Putamen (tissue), 1 donor: ENCODE measurements around the gene MORN5.

ENCODE experiments used
- DNase-seq: peaks from one replicate; pipeline ENCODE4 v3.0.0-alpha.2; 2016; ENCODE audit warnings: low spot score

The MORN5 gene

DNA sequence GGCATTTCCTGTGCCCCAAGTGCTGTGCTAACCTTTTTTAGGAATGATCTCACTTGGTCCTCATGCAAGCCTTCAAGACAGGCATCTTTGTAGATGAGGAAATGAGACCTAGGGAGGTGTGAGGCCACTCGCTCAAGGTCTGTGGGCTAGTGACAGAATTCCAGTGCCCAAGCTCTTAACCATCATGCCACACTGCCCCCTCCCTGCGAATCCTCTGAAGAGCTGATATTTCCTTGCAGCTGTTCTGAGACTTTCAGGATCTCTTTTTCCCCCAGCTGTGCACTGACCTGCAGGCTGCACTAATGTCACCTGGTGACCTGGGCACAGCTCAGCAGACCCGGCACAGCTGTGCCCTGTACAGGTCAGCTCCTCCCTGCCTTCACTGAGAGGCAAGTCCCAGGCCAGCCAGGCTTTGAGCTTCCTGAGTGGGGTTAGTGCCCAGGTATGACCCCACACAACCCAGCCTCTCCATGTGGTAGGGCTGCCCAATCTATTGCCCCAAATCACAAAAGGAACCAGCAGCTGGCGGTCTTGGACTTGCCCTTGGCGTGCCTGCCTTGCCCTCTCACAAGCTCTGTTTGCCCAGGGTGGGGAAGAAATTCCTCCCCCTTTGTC is 32.7 kb downstream of the MORN5 start:
- DNase-seq, result no peak

DNA sequence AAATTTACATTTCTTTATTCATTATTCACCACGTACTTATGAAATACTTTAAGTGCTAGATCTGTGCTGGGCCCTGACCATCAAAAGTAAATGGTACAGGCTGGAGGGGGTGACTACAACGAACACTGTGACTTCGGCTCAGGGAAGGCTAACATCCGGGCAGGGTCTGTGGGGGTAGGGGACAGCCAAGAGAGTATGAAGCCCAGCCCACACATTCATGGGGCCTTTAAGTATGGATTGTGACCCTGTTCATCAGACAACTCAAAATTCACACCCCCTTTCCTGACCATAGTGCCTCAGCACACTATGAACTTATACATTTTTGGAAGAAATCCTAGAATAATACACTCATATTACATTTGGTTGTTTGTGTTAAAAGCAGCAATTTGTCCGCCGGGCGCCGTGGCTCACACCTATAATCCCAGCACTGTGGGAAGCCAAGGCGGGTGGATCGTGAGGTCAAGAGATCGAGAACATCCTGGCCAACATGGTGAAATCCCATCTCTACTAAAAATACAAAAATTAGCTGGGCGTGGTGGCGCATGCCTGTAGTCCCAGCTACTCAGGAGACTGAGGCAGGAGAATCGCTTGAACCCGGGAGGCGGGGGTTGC is 33.3 kb downstream of the MORN5 start:
- DNase-seq, result no peak

DNA sequence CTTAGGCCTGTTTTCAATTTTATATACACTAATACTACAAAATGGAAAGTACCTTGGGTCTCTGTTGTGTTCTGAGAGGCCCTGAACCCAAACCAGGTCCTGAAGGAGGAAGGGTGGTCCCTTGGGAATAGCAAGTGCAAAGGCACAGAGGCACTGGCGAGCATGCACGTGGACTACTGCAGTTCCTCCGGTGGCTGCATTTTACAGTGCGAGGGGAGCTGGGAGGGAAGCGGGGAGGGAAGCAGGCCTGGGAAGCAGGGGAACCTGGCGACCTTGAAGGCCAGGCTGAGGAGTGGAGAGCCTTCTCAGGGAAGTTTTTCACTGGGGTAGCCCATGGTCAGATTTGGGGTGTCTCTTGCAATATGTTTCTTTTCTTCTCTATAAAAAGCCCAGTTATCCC is 33.9 kb downstream of the MORN5 start:
- DNase-seq, result no peak

DNA sequence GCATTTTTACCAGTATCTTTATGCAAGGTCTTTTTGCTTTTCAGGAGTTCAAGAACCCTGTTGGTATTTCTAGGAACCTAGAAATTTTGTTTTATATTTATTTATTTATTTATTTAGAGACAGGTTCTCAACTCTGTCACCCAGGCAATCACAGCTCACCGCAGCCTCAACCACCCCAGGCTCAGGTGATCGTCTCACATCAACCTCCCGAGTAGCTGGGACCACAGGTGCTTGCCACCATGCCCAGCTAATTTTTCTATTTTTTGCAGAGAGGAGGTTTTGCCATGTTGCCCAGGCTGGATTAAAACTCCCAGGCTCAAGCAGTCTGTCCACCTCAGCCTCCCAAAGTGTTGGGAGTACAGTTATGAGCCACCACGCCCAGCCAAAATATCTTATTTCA is 36.2 kb downstream of the MORN5 start:
- no peak for DNase-seq

DNA sequence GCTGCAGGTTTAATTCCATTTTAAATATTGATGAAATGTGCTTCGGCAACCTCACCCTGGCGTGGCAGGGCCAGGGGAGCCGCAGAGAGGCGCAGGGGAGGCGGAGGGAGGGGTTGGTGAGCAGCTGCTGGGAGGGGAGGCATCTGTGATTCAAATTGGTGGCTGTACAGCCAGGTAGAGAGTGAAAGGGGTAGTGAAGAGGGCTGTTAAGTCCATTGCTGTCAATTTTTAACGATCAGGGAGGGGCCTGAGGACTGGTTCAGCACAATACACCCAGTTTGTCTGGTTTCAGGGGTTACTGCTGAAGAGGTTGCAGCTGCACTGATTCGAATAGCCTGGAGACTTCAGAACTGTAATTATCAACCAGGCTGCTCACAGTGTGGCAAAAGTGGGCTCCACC is 37.7 kb downstream of the MORN5 start:
- no peak for DNase-seq

DNA sequence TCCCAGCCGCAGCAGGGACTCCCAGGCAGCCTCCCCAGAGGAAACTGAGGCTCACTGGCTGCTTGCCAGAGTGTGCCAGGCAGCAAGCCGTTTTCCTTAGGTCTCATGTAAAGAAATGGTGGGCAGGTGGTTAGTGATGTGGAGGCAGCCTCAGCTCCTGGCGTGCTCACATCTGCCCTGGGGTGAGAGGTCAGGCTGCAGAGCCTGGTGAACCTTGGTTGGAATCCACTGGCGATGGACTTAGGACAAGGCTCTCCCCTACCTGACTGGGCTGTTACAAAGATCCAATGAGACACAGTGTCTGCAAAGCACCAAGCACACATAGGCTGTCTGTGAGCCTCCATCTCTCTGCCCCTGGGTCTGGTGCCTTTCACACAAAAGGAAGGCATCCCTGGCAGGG is 38.2 kb downstream of the MORN5 start:
- DNase-seq, result no peak

DNA sequence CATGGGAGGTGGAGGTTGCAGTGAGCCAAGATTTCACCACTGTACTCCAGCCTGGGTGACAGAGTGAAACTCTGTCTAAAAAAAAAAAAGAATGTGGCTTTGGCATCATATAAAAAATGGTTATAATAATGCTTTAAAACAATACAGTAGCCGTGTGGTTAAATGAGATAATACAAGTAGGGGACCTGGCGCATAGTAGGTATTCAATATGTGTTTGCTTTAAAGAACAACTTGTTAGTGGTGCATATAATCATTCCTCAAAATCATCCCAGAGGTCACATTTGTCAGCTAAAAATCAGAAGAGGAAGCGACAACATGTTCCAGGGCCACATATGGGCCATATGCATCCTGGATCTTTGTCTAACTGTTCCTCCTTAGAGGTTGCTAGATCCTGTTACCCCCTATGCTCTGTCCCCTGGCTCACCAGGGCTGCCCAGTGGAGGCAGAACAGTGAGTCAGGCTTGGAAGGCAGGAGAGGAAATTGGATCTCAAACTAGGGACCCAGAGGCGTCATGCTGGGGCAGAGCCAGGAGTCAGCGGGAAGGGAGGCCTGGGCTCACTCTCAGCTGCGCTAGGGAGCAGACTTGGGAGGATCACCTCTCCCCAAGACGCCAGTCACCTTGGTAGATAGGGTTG is 41.4 kb downstream of the MORN5 start:
- no peak for DNase-seq

DNA sequence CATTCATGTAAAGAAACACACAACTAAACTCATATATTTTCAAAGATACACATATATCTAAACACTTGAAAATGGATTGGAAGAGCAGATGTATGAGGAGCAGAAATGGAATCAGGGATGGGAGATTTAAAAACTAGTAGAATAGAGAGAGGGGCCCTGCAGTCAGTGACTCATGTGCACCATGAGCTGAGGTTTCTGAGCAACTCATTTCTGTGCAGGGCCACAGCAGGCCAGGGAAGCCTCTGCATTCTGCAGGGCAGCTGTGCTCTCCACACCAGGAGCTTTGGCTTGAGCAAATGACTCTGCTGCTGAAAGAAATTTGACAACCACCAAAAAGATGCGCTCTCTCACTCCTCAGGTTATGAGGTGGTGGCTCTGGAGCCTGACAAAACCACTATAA is 41.9 kb downstream of the MORN5 start:
- DNase-seq, result no peak

DNA sequence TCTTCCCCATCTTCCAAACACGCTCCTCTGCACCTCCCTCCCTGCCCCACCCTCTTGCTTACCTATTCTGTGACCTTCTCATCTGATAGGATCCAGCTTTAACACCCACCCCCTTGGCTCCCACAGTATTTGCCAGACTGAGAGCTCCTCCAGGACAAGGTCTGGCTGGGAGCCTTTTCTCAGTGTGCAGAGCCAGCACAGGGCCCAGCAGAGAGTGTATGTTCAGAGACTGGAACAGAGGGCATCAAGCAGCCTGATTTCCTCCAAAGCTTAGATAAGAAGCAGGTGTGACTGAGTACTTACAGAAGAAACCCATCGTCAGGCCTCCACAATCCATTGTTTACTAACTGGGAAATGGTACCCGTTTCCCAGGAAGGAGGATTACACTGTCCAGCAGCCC is 42.4 kb downstream of the MORN5 start:
- DNase-seq, result no peak

DNA sequence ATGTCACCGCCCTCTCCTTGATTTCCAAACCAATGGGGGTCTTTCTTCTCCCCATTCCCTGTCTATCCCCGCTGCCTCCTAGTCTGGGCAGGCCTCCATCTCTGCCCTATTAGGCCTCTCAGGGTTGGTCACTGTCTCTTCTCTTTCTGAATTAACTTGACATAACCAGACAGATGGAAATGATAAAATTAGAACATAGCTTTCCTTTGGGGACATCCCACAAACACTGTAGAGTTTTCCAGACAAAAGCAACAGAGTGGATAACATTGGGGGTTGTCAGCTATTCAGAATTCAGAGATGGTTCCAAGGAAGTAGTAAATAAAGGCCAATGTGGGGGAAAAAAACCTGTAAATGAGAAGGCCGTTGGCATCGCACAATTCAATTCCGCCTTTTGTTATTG is 44.3 kb downstream of the MORN5 start:
- DNase-seq, result no peak

DNA sequence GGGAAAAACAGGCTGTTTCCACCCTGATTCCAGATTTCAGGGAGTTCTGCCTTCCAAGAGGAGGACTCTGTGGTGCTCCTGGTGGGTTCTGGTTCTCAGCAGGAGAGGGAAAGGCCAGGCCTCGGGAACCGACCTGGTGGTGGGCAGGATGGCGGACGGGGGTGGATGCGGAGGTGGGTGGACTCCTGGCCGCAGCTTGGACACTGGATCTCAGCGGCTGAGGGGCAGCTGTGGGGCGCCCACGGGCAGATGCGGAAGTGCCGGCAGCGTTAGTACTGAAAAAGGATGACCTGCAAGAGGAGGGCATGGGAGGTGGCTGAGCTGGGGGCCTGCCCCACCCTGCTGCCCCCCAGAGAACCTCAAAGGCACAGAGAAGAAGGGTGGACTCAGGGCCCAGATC is 44.8 kb downstream of the MORN5 start:
- no peak for DNase-seq

DNA sequence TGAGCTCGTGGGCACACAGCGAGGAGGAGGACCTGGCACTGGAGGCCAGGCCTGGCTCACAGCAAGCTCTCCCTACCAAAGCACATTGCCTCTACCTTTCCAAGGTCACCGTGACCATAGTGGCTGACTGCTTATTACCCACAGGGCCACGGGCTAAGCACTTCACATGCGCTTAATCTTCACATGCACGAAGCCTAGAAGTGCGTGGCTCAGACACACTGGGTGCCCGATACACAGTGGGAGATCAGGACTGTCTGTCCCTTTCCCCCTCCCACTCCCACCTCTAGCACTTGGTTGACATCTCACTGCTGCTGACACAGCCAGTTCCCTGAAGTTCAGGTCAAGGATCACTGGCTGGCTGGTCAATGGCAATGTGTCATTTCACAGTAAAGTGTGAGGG is 45.5 kb downstream of the MORN5 start:
- DNase-seq, result no peak

DNA sequence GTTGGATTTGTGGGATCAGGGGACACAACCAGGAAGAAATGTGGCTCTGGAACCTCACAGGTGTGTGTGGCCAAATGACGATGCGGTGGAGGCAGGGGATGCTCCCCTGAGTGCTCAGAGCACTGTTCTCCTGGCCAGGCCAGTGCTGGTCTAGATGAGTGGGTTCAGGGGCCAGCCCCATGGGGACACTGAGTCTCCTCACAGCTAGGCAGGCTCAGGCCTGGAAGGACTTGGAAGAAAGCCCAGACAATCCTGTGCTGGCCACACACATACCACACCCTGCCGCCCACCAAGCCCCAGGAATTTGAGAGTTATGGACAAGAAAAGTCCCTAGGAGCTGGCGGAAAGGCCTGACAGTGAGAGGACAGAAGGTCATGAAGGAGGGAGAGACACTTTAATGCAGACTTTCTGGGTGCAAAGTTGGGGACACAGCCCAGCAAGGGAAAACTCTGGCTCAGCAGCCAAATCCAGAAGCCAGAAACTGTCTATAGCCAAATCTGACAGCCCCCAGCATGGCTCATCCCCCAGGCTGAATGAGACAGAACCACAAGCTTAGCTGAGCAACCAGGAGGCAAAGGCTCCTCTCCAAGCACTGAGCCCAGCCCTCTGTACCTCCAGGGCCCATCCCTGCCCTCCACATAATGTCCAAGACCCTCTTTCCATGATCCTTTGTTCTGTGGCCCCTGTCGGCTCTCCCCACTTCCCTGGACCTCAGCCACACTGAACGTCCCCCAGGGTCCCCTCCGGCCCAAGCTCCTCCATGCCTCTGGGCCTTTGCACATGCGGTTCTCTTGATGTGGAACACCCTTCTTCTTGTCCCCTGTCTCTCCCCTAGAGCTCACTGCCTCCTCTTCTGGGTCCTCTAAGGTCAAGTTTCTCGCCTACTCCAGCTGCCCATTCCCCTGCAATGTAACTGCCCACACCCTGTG is 46.7 kb downstream of the MORN5 start:
- no peak for DNase-seq

DNA sequence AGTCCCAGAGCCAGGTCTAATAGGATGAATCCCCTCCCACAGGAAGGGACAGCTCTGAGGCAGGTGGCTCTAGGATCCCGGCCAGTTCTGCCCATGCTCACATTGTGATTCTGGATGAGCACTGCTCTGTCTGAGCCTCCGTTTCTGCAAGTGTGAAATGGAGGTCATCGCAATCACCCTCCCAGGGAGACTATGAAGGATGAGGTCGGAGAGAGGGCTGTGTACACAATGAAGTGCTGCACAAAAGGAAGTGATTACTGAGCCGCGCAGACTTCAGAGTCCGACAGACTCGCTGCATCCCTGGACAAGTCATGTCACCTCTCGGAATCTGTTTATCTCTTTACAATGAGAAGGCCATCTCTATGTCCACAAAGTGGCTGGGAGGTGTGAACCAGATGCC is 47.4 kb downstream of the MORN5 start:
- no peak for DNase-seq

DNA sequence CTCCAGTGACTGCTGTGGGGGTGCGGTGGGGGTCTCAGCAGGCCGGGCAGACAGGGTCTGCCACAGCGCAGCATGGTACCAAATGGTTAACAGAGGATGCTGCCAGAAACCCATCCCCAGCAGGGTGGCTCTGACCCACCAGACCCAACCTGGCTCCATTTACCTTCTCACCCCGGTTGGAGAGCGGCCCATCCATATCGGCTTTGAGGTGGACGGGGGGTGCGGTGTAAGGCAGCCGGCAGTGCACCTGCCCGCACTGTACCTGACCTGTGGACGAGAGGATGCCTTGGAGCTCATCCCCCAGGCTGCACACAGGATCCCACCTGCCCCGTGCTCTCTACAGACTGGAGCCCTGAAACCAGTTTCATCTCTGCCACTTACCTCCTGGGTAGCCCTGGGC is 49.7 kb downstream of the MORN5 start:
- DNase-seq, result no peak

DNA sequence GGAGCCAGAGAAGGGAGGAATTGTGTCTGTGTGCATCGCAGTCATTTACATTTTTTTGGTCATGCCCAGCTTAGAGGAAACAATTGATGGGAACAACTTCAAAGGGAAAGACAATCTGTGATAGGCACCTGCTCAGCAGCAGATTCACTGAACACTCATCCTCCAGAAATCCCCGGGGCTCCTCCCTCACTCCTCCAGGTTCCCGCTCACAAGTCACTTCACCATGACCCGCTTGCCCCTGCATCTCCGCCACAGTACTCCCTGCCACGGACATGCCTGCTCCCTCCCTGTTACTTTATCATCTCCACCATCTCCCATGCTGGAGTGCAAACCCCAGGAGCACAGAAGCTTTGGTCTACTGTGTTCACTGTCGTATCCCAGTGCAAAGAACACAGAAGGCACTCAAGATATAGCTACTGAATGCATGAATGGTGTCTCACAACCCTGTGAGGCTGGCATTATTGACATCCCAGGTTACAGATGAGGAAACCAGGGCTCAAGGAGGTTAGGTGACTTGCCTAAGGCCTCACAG is 52.8 kb downstream of the MORN5 start:
- no peak for DNase-seq

DNA sequence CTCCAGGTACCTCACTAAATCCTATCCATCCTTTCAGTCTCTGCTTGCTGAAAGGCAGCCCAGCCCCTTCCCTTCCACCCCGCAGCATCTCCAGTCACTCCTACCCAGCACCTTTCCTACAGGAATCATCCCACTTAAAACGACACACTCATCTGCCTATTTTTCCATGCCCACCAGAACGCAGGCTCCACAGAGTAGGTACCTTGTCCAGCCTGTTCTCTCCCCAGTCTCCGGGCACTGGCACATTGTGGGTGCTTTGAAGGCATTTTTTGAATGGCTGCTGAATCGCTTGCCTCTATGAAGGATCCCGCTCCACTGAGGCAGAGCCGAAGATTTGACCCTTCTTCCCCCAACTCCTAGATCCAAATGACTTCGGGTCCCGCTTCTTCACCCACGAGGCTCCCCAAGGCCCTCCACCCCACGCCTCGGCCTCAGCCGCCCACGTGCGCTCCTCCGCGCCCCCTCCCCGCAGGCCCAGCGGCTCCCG is 53.4 kb downstream of the MORN5 start:
- no peak for DNase-seq

DNA sequence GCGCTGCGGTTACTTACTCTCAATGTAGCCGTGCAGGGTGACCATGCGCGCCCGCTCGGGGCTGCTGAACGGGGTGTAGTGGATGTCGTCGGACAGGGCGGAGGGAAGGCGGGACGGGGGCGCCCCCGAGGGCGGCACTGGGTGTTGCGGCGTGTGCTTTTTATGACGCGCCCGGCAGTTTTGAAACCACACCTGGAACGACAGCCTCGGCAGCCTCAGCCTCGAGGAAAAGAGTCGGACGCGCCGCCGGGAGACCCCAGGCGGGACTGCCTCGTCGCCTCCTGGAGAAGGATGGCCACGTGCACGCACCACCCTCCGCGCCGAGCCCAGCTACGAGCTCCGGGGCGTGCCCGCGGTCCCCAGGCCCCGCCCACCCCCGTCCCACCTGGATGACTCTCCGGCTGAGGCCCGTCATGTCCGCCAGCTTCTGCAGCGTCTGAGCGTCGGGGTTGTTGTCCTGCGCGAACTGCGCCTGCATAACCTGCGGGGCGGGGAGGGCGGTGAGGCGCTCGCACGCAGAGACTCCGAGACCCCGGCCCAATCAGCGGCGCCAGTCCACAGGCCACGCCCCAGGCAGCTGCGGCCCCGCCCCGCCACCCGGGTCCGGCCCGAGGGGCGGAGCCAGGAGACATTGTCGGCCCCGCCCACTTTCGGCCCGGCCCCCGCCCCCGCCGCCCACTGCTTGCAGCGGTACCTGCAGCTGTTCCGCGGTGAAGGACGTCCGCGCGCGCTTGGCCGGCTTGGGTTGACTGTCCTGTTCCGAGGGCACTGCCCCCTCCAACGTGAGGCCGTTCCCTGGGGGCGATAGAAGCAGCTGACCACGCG is 54.1 kb downstream of the MORN5 start:
- DNase-seq, result no peak

DNA sequence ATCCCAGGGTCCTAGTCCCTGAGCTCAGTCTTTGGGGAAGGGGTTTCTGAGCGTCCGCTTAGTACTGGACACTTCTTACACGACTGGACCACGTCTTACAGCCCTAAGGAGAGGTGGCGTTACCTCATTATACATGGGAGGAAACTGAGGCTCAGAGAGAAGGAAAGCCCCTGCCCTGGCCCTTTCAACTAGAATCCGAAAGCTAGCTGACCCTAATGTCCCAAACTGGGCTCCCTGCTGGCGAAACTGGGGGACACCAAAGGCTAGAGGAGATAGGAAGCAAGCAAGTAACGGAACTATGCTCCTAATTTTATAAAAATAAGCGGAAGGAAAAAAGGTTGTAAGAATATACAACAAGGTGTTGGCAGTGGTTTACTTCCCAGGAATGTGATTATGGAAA is 54.8 kb downstream of the MORN5 start:
- no peak for DNase-seq

DNA sequence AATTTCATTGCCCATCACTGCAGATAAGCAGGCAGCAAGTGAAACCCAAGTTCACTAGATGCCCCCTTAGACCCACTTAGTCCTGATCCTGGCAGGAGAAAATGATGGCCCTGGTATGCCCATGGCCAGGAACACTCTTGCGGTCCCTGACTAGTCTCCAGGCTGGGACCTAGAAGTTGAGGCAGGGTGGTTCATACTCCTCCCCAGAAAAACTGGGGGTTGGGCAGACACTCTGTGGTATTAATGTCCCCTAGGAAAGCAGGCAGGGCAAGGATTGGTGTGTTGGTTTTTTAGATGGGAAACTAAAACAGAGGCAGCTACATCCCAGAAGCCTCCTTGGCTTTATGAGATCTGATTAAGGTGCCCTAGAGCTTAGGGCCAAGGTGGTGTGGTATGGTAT is 56.0 kb downstream of the MORN5 start:
- DNase-seq, result no peak

DNA sequence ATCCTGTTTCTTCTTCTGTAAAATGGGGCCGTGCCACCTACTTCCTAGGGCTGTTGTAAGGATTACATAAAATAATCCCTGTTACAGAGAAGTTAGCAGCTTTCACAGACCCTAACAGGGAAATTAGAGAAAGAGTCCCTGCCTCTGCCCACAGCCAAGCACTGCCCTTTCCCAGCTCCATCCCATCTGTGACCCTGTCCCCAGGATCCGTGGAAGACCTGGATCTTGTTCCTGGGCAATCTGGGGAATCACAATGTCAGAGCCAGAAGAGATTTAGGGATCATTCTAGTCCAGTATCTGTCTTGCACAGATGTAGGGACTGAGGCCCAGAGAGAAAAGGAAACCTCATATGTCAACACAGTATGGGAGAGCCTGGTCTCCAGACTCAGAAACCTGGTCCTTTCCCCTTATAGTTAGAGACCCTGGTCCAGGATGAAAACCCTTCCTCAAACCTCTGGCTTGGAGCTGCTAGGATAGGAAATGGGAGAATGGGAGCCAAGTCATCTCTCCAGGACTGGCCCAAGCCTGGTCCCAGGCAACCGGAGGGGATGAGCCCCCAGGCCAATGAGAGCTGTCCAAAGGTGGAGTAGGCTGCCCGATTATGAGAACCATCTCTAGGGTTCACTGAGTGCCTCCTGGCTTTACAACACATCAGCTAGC is 56.6 kb downstream of the MORN5 start:
- DNase-seq, result no peak
